Ovary (tissue), 9 donors: Measurements from ENCODE around the gene TNS3. TPM values are rescaled to one million over a fixed set of nuclear protein-coding genes. Genes with fewer than 3 reads are reported as not detected.

Experiments used
- DNase-seq, 5 donors: peaks; one replicate each; pipeline ENCODE4 v3.0.0-alpha.2; 2019 to 2020
- H3K27ac ChIP-seq, 2 donors: fragments of 200-600 bp; one replicate each; pipeline versions ENCODE4 v1.5.1 to v1.8.0; 2019 to 2022
- H3K27me3 ChIP-seq: fragments of 200-600 bp; one replicate; pipeline ENCODE4 v1.8.0; 2022
- H3K36me3 ChIP-seq: fragments of 200-600 bp; sonication (generic); one replicate; pipeline ENCODE4 v1.5.1; 2019
- H3K4me1 ChIP-seq: one replicate; pipeline ENCODE4 v1.8.1; 2013; ENCODE audit warnings: mild to moderate bottlenecking, moderate library complexity; ENCODE audit not compliant: insufficient read depth
- H3K4me3 ChIP-seq: fragments of 200-600 bp; sonication (generic); one replicate; pipeline ENCODE4 v1.5.1; 2017
- H3K9me3 ChIP-seq, 2 donors: fragments of 200-600 bp in 1 of 2; sonication (generic) in 1 of 2; one replicate each; pipeline versions ENCODE4 v1.5.1 to v1.8.1; 2013 to 2019; ENCODE audit warnings: mild to moderate bottlenecking in 1 of 2, moderate library complexity in 1 of 2
- EP300 ChIP-seq: sonication (generic); formaldehyde crosslinking; IDR thresholded peaks from one replicate; pipeline ENCODE4 v1.6.1; 2017; ENCODE audit warnings: antibody characterized with exemption
- POLR2A ChIP-seq: fragments of 450-650 bp; IDR thresholded peaks from one replicate; pipeline ENCODE4 v1.6.1; 2017; ENCODE audit warnings: antibody characterized with exemption, mild to moderate bottlenecking, moderate library complexity
- WGBS, 3 donors: extraction: QIAGEN DNeasy Blood & Tissue Kit in 1 of 3; methylation state at CpG; one replicate each; pipeline versions ENCODE4 v1.1.5 to v1.1.7; 2013 to 2017; 5-methylcytosine and 5-hydroxymethylcytosine counted together
- intact Hi-C, 4 donors: fragments of 100-400 bp; cut with DNase I; formaldehyde crosslinking; loops; one replicate each; pipeline versions ENCODE4 v1.11.0 to v1.15.1; 2022 to 2023
- polyA plus RNA-seq, 2 donors: library from polyadenylated mRNA; stranded (reverse); fragments of 200-250 nt in 1 of 2; fragments of 350-450 nt in 1 of 2; fragmentation: Illumina TruSeq in 1 of 2; extraction: RNeasy Lipid Tissue Mini Kit (QIAGEN cat#74804) in 1 of 2; gene quantifications; one replicate each; pipeline ENCODE4 v1.2.3, GENCODE V29; 2013 to 2014
- total RNA-seq, 7 donors: library from RNA; depleted of rRNA in 2 of 7; stranded (reverse); fragments of >200 nt in 2 of 7; fragmentation: NEBNext Ultra II Directional in 3 of 7; extraction: Animal tissue kit (Norgen Biotek cat#: 25700) in 3 of 7; gene quantifications; one replicate each; pipeline versions ENCODE4 v1.1.0 to v1.2.4, GENCODE V29; 2016 to 2023
- TF ChIP-seq, protein P1 (sequence below), 3 donors: fragments of 450-650 bp in 2 of 3; fragments of 200-600 bp in 1 of 3; IDR thresholded peaks; one replicate each; pipeline versions ENCODE4 v1.5.1 to v1.8.0; 2016 to 2022; ENCODE audit warnings: antibody characterized with exemption in 3 of 3, mild to moderate bottlenecking in 1 of 3
- donor health status: DM: no; HTN: no; CAD: no; lungs with moderate emphysema.
- donor health status: DM: no; HTN: no; CAD: no.
- donor health status: Bipolar disorder and iron deficiency.
- donor health status: DM: yes; HTN: yes; CAD: no.
- donor health status: DM: no; HTN: no; CAD: no.
- donor health status: DM: yes; HTN: yes; CAD: no.

TNS3 gene
- total and polyA plus RNA-seq, 9 donors, result 36.6 to 137 (median 91.3) TPM

DNA sequence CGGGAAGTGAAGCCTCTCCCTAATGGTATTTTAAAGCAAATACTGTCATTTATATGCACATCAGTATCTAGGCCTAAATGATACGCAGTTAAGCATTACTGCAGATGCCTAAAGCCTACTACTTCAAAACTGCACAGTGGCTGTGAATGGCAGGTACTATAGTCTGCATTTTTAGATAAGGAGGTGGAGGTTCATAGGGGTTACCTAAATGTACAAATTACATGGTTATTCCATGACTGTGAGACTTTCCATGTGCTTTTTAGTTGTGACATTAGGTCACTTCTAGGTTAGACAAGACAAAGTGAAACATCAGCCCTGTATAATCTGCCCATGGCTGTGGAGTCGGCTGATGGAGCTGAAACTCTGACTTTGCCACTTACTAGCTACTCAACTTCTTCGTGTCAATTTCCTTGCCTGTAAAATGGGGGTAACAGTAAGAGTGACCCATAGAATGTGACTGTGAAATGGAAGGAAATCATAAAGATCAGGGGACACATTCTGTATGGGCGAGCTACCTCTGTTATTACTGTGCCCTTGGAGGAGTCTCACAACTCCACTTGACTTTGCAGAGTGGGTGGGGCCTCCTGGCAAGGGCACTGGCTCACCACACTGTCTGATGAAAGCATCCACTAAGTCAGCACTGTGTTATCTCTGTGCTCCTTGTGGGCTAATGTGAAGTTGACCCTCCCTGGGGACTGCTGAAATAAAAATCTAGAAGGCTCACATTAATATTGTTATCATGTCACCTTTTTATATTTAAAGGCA, 239.4 kb downstream of the TNS3 start:
- Histone ChIP-seq H3K9me3 (no peaks in the 10 kb centered on the region), H3K4me1 (no peaks in the 10 kb centered on the region), H3K27me3 (no peaks in the 10 kb centered on the region), H3K36me3 (no peaks in the 10 kb centered on the region), H3K27ac (no peak overlapping the region), H3K4me3 (no peak overlapping the region)
- 89 to 96% (median 92%) methylated on average over 5 of the region's 5 CpGs for WGBS, 3 donors
- intact Hi-C loops, result no loop called here
- TF ChIP-seq POLR2A, result no peak
- TF ChIP-seq, protein P1, sequence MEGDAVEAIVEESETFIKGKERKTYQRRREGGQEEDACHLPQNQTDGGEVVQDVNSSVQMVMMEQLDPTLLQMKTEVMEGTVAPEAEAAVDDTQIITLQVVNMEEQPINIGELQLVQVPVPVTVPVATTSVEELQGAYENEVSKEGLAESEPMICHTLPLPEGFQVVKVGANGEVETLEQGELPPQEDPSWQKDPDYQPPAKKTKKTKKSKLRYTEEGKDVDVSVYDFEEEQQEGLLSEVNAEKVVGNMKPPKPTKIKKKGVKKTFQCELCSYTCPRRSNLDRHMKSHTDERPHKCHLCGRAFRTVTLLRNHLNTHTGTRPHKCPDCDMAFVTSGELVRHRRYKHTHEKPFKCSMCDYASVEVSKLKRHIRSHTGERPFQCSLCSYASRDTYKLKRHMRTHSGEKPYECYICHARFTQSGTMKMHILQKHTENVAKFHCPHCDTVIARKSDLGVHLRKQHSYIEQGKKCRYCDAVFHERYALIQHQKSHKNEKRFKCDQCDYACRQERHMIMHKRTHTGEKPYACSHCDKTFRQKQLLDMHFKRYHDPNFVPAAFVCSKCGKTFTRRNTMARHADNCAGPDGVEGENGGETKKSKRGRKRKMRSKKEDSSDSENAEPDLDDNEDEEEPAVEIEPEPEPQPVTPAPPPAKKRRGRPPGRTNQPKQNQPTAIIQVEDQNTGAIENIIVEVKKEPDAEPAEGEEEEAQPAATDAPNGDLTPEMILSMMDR (IDR thresholded peaks at IDR 0.05), result no peak
- no peak for TF ChIP-seq EP300
- no peak for DNase-seq

DNA sequence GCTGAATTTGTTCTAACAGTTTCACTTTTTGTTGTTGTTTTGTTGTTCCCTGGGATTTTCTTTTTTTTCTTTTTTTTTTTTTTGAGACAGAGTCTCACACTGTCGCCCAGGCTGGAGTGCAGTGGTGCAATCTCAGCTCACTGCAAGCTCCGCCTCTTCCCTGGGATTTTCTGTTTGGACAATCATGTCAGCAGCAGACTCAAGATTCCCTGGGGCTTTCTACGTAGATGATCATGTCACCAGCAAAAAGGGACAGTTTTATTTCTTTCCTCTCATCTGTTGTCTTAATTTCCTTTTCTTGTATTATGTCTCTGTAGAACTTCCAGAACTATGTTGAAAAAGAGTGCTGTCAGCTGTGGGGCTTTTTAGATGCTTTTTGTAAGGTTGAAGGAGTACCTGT, 241.4 kb downstream of the TNS3 start:
- TF ChIP-seq POLR2A (no peak), EP300 (no peak)
- TF ChIP-seq, protein P1 (IDR thresholded peaks at IDR 0.05), result no peak
- no peak for DNase-seq
- Histone ChIP-seq H3K27ac (no peak overlapping the region), H3K9me3 (no peaks in the 10 kb centered on the region), H3K4me3 (no peak overlapping the region), H3K27me3 (no peaks in the 10 kb centered on the region), H3K4me1 (peaks cover 3% of the 10 kb centered on the region), H3K36me3 (no peaks in the 10 kb centered on the region)
- intact Hi-C loops, result no loop called here
- WGBS, 3 donors, result 88 to 94% (median 92%) methylated on average over 3 of the region's 3 CpGs

DNA sequence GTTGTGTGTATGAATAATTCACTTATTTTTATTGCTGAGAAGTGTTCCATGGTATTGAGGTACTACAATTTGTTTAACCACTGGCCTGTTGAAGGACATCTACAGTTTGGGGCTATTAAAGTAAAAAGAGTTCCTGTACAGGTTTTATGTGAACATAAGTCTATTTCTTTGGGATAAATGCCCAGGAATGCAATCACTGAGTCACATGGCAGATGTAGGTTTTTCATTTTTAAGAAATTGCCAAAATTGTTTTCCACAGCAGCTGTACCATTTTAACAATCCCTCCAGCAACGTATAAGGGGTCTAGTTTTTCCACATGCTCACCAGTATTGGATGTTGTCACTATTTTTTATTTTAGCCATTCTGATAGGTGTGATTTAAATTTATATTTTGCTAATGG, 243.9 kb downstream of the TNS3 start:
- no peak overlapping the region for H3K4me3 ChIP-seq
- no peaks in the 10 kb centered on the region for H3K9me3 ChIP-seq
- no peaks in the 10 kb centered on the region for H3K27me3 ChIP-seq
- H3K36me3 ChIP-seq, result no peaks in the 10 kb centered on the region
- TF ChIP-seq, protein P1 (IDR thresholded peaks at IDR 0.05), result no peak
- no peak for TF ChIP-seq EP300
- TF ChIP-seq POLR2A, result no peak
- 30 to 47% (median 35%) methylated on average over 1 of the region's 1 CpG for WGBS, 3 donors
- no peak overlapping the region for H3K27ac ChIP-seq
- peaks cover 7% of the 10 kb centered on the region for H3K4me1 ChIP-seq
- DNase-seq, result no peak
- intact Hi-C loops, result no loop called here

DNA sequence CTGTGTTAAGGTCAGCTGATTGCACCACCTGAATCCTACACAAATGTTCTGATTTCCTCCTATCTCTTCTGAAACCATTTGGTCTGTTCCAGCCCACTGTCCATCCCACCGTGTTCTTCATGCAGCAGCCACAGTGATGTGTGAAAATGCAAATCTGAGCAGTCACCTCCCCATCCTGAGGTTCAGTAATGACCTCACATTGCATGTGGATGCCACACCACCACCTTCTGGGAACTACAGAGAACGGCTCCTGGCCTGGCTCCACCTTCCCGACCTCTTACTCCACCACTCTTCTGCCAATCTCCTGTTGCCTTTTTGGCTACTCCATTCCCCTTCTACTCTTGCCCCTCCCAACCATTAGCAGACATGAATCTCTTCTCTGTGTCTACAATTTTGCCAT, 244.4 kb downstream of the TNS3 start:
- Histone ChIP-seq H3K27ac (no peak overlapping the region), H3K4me3 (no peak overlapping the region), H3K36me3 (no peaks in the 10 kb centered on the region), H3K4me1 (peaks cover 11% of the 10 kb centered on the region), H3K9me3 (no peaks in the 10 kb centered on the region), H3K27me3 (no peaks in the 10 kb centered on the region)
- WGBS, 3 donors, result 64 to 88% (median 80%) methylated on average over 3 of the region's 3 CpGs
- intact Hi-C loops, result no loop called here
- no peak for DNase-seq
- TF ChIP-seq EP300 (no peak), POLR2A (no peak)
- TF ChIP-seq, protein P1 (IDR thresholded peaks at IDR 0.05), result no peak
